SK-MEL-5 (cell line): ENCODE data around the gene PEX7. TPM values are rescaled to one million over a fixed set of nuclear protein-coding genes. Genes with fewer than 3 reads are reported as not detected.
A peak's percentile ranks its signal among the peaks of the same experiment; 100 is the strongest.
"Not testable (repeated sequence)": the region's sequence is repeated elsewhere in the genome, so short reads cannot be mapped to it uniquely, and the experiment has no call there.

ENCODE experiments used
- DNase-seq: peaks from one replicate; pipeline ENCODE4 v3.0.0-alpha.2; 2016; ENCODE audit warnings: low read depth, low spot score
- in situ Hi-C: cut with HindIII; loops from 2 replicates; pipeline ENCODE4 v1.10.0; 2016; ENCODE audit warnings: low sequenced_read_pairs, high pct_unique_total_duplicates, low pct_unique_long_range_greater_than_20kb
- total RNA-seq: library from RNA; depleted of rRNA; stranded (reverse); fragments of >200 nt; shearing (Covaris generic); gene quantifications from 2 replicates; pipeline ENCODE4 v1.2.3, GENCODE V29; 2014

The PEX7 gene
- total RNA-seq, 1 experiment from 2014 or later = 9.6 TPM

DNA sequence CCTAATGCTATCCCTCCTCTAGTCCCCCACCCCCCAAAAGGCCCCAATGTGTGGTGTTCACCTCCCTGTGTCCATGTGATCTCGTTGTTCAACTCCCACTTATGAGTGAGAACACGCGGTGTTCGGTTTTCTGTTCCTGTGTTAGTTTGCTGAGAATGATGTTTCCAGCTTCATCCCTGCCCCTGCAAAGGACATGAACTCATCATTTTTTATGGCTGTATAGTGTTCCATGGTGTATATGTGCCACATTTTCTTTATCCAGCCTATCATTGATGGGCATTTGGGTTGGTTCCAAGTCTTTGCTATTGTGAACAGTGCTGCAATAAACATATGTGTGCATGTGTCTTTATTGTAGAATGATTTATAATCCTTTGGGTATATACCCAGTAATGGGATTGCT, 54.1 kb downstream of the PEX7 start:
- DNase-seq, in situ Hi-C loops: not testable (repeated sequence)

- no peak for DNase-seq
- in situ Hi-C loops = no loop called here
Observed at GRCh38 chr6:136880748-136881460, 58.5 kb downstream of the PEX7 start.

GRCh38 chr6:136886091-136886490, 63.7 kb downstream of the PEX7 start:
- in situ Hi-C loops = no loop called here
- no peak for DNase-seq

GRCh38 chr6:136887953-136888352, 65.6 kb downstream of the PEX7 start:
- in situ Hi-C loops = no loop called here
- DNase-seq = no peak

- DNase-seq = no peak
- in situ Hi-C loops = no loop called here
Observed at GRCh38 chr6:136889271-136890193, 67.1 kb downstream of the PEX7 start.

GRCh38 chr6:136890194-136890839, 67.9 kb downstream of the PEX7 start:
- DNase-seq = no peak
- in situ Hi-C loops = no loop called here

- in situ Hi-C loops = no loop called here
- no peak for DNase-seq
Observed at GRCh38 chr6:136890986-136891385, 68.6 kb downstream of the PEX7 start.

GRCh38 chr6:136893187-136893586, 70.8 kb downstream of the PEX7 start:
- in situ Hi-C loops = no loop called here
- DNase-seq = no peak

DNA sequence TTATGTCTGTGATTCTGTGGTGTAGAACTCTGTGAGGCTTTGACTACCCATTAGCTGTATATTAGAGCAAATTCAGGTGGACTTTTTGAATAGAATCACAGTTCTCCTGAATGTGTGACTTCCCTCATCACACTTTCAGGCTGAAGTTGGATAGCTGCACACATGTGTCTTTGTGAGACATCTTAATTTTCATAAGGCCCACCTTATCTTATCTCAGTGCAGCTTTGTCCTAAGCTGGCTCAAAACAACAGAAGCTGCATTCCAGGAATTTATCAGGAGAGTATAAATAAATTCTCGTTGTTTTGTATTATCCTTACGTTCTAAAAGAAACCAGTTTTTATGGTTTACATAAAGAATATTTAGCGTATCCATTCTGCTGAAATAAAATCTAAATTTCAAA, 73.5 kb downstream of the PEX7 start:
- in situ Hi-C loops = no loop called here

GRCh38 chr6:136897071-136897470, 74.7 kb downstream of the PEX7 start:
- in situ Hi-C loops = no loop called here
- DNase-seq = no peak

More for the DNA sequence above, 73.5 kb downstream of the PEX7 start:
- DNase-seq = no peak

DNA sequence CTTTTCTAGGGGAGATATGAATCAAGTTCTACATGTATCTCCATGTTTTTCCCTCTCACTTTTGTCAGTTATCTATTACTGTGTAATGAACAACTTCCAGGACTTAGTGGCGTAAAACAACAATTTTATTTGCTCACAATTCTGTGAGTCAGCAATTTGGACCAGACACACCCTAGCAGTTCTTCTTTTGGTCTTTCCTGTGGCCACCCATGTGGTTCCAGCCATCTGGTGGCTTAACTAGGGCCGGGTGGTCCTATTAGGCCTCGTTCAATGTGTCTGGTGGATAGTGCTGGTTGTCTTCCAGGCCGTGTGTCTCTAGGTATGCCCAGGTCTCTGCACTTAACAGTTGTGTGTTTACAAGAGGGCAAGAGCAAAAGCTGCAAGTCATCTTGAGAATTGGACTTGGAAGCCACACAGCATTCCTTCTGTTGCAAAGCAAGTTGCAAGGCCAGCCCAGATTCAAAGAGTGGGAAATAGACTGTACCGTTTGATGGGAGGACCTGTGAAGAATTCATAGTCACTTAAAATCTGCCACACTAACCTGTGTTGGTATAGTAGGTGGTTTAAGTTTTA, 78.9 kb downstream of the PEX7 start:
- DNase-seq = no peak
- in situ Hi-C loops = no loop called here

DNA sequence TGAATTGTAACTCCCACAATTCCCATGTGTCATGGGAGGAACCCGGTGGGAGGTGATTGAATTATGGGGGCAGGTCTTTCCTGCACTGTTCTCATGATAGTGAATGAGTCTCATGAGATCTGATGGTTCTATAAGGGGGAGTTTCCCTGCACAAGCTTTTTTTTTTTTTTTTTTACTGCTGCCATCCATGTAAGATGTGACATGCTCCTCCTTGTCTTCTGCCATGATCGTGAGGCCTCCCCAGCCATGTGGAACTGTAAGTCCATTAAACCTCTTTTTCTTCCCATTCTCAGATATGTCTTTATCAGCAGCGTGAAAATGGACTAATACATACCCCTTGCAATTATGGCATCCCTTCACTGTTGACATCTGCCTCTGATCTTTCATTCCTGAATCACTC, 82.1 kb downstream of the PEX7 start:
- in situ Hi-C loops, DNase-seq: not testable (repeated sequence)

DNA sequence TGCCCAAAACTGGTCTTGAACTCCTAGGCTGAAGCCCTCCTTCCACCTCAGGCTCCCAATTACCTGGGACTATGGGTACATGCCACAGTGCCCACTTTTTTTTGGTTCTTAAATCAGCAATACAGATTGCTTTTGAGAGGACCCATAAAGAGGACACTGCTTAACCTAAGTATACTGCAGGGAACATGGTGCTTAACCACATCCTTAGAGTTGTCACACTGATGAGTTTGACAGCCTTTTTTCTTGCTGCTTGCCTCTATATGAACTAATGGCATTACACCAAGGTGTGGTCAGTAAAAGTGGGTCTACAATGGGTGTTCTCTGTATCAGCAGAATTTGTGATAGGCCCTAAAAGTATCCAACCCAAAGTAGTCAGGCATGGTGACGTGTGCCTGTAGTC, 92.6 kb downstream of the PEX7 start:
- no peak for DNase-seq
- in situ Hi-C loops = no loop called here

- DNase-seq = peak; percentile 32
- in situ Hi-C loops = no loop called here
Observed at GRCh38 chr6:136918706-136919105, 96.3 kb downstream of the PEX7 start.

DNA sequence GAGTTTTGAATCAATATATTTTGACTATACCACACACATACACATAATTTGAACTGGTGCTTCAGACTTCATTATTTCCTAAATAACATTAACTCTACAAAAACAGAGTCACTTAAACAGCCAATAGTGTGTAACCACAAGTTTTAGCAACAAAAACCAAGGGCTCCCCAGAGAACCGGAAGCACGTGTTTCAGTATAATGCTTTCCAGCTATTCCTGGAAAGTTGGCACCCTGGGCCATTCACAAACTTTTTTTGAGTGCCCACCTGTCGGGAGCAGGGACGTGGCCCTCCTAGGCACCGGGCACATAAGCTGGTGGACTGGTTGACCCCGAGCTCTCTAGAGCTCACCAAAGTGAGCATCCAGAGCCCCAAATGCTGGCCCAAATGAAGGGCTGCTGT, 97.8 kb downstream of the PEX7 start:
- DNase-seq = no peak
- in situ Hi-C loops = no loop called here

DNA sequence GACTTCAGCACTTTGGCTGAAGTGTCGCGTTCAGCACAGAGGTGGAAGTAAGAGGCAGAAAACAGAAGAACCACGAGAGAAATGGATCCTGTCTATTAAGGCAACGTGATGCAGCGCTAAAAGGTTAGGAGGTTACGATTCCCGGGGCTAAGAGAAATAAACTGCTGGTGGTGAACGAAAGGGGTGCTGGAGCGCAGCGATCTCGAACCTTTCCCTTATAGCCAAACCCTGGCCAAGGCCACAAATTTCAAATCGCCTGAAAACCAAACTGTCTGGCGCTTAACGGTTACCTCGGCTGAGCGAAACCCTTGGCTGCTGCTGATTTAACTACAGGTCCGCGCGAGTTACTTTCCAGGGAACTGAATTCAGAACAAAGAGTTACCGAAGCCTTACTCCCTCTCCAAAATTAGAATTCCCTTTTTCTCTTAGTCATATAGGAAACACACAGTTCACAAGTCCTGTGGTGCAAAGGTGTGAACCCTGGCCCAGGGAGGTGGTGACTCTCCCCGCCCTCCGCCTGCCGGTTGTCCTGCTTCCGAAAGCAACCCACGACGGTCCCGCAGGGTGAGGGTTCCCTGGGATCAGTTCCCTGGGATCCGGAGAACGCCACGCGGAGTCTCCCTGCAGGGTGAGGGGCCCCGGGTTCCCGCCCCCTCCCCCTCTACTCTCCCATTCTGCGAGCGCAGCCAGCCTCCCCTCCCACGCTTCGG, 98.4 kb downstream of the PEX7 start:
- DNase-seq = no peak
- in situ Hi-C loops = no loop called here

- DNase-seq = no peak
- in situ Hi-C loops = no loop called here
Observed at GRCh38 chr6:136921381-136921935, 99.1 kb downstream of the PEX7 start.
